ENCODE results near the gene MTF2. TPM values are rescaled to one million over a fixed set of nuclear protein-coding genes. Genes with fewer than 3 reads are reported as not detected.
A peak's percentile ranks its signal among the peaks of the same experiment; 100 is the strongest.

MTF2 gene
- total RNA-seq, 1 donor from 2014 or later: 64.4 TPM

DNA sequence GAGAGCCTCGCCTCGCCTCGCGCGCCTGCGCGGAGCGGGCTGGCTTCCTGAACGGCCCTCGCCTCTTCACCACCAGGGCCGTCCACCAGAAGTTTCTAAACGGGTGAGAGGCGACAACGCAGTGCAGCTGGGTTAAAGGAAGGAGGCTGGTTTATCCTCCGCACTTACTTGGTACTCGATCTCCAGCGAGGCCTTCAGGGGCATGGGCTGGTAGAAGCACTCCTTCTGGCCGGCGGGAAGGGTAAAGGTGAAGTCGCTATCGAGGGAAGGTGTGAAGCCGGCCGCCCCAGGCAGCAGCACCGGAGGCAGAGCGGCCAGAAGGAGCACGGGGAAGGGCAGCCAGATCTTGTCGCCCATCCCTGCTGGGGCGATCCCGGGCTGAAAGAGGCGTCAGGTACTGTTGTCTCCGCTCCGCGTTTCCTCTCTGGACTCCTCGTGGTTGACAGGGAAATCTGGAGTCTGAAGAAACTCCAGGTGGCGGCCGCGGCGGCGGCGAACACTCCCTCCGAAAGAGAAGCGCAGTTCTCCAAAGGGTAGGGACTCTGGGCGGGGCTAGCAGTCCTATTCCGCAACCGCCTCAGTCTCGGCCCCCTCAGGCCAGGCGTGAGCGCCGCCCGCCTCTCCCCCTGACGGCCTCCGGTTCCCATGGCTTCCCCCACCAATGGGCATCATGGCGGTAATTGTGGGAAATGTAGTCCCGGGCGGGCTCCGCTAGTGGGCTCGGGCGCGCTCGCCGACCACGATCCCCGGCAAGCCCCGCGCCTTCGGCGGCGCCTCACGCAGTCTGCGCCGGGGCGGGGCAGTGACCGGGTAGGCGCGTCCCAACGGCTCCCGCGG is 101.0 kb downstream of the MTF2 start, which contains the start of gene TMED5:
Gene TMED5, minus strand, starts transcription at position 528 of the 837 bp plus-strand sequence. Its CDS starts 171 bp downstream, at position 357.
- DNase-seq (ENCODE audit: low spot score in 2 of 2) (peak; percentile 87 to 89), FAIRE-seq (no peak)

DNA sequence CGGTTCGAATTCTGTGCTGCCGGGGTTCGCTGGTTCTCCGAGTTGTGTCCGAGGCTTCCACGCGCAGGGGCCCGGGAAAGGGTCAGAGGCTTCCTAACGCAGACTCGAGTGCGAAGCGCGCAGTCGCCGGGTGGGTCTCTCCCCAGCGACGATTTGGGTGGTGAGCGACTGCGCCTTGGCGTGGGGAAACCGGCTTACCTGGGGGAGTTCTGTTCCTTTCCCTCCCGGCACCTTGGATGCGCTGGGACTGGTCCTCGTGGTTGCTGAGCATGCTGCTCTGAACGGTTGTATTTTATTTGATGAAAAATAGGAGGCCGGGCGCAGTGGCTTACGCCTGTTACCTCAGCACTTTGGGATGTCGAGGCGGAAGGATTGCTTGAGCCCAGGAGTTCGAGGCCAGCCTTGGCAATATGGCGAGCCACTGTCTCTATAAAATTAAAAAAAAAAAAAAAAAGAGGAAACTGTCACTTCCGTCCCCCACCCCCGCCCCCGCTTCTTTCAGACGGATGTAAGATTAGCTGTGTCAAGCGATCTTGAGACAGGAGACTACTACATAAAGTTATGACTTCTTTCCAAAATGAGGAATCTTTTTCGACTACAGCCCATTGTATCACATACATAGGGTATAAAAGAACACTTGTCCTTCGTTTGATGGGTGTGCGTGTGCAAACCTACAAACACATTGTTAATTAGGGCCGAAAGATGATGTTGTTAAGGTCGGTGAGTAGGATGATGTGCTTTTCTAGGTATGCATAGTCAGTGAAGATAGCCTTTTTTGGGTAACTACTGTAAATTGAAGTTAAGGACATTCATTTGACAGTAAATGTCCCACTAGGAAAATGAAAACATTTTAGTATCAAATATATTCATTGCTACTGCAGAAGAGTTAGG is 101.9 kb downstream of the MTF2 start, which contains the start of gene CCDC18:
Gene CCDC18, plus strand, starts transcription at position 2 of the 891 bp plus-strand sequence. CDS start 2,638 bp downstream, outside the sequence.
- FAIRE-seq (no peak), DNase-seq (ENCODE audit: low spot score in 2 of 2) (no peak)

DNA sequence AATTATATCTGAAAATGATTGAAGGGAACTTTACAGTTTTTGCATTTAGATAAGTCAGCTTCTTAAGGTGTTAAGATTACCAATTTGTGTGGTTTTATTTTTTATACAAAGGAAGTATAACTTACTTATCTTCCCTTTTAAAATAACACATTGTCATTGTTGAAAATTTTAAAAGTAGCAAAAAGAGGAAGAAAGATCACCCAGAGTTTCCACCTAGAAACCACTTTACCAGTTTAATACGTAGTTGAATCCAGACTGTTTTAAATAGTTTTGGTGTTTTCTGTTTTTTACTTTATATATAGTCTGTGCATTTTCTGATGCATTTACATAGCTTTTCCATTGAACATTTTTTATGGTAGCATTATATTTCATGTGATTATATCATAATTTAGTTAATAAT is 107.6 kb downstream of the MTF2 start:
- DNase-seq (ENCODE audit: low spot score in 2 of 2): no peak
- no peak for FAIRE-seq

Other genes with a start within 250 kb of the MTF2 start
- 2,066 TPM for gene RPL5, start 247.2 kb upstream of the MTF2 start, total RNA-seq
- gene DIPK1A, start 117.8 kb upstream of the MTF2 start, total RNA-seq: 24.5 TPM
- 32.2 TPM for gene TMED5, start 101.1 kb downstream of the MTF2 start, total RNA-seq
- gene CCDC18, start 101.4 kb downstream of the MTF2 start, total RNA-seq: 12.2 TPM